Left colon (tissue), 2 donors: ENCODE results near the gene ORMDL3. TPM values are rescaled to one million over a fixed set of nuclear protein-coding genes. Genes with fewer than 3 reads are reported as not detected.
A peak's percentile ranks its signal among the peaks of the same experiment; 100 is the strongest.
"Not testable (repeated sequence)": the region's sequence is repeated elsewhere in the genome, so short reads cannot be mapped to it uniquely, and the experiment has no call there.

Experiments used
- ATAC-seq: fragments of 200-7000 bp; cut with Tn5 transposase; one replicate; pipeline ENCODE4 v1.9.1; 2020; ENCODE audit warnings: mild to moderate bottlenecking, moderate library complexity
- DNase-seq, 2 donors: peaks; one replicate each; pipeline ENCODE4 v3.0.0-alpha.2; 2020
- intact Hi-C, 2 donors: fragments of 100-400 bp; cut with DNase I in 1 of 2; cut with micrococcal nuclease in 1 of 2; formaldehyde crosslinking; loops; one replicate each; pipeline versions ENCODE4 v1.11.2 to v1.14.0; 2022; cut with DNase I, micrococcal nuclease
- total RNA-seq, 2 donors: library from RNA; stranded (reverse); fragmentation: NEBNext Ultra II Directional; extraction: Animal tissue kit (Norgen Biotek cat#: 25700); gene quantifications; one replicate each; pipeline ENCODE4 v1.2.1, GENCODE V29; 2021
- donor health status: DM: no; HTN: no; CAD: no.
- donor health status: DM: yes; HTN: yes; CAD: no.

ORMDL3 gene
- total RNA-seq, 2 donors from 2014 or later = 63.4 to 68.8 TPM

DNA sequence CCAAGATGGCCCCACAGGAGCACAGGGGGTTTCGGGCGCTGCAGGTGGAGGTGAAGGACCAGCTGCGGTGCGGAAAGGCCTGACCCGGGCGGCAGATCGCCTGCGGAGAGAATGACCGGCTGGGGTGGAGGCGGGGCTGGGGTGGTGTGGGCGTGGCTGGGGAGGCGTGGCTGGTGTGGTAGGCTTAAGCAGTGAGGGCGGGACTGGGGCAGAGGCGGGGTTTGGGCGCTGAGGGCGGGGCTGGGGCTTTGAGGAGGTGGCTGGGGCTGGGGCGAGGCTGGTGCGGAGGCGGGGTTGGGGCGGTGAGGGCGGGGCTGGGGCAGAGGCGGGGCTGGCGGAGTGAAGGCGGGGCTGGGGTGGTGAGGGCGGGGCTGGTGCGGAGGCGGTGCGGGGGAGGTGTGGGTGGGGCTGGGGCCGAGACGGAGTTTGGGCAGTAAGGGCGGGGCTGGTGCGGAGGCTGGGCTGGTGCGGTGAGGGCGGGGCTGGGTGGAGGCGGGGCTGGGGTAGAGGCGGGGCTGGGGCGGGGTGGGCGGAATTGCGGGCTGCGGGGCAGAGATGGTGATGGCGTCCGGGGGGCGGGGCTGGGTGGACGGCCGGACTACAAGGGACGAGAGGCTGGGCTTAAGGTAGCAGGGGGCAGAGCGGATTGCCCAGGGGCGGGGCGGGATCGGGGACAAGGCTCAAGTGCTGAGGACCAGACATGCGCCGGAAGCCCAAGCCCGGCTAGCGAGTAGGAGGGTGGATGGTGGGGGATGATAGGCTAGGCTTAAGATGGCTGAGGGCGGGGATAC is 25.5 kb upstream of the ORMDL3 start:
- ATAC-seq (peak; percentile 86), DNase-seq (peak; percentile 99)
- intact Hi-C loops = no loop called here

DNA sequence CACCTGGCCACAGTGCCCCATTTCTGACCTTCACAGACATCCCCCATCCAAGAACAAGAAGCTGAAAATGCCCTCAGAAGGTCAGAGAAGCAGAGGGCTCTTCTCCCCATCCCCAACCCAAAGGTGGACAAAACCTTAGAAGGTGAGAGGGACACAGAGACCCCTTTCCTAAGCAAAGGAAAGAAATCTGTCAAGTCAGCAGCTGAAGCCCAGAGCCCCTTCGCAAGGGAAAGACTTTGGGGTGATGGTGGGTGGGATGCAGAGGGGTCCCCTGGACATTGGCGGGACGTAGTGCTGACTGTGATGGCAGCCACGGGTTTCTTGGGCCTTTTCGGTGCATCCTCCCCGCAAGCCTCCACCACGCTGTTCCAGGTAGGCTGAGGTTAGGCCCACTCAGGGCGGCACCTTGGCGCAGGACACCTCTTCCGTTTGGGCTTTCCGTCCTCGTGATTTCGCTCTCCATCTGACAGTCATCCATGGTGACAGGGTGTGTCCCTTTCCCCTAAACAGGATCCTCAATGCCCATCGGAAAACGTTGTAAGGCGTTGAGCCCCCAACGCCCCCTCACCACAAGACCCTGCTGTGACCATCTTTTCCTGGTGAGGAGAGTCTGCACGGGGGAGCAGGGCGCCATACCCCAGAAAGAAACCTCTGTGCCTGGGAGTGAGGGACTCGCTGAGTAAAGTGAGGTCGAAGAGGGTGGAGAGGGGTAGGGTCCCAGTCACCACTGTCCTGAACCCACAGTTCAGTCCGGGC is 24.7 kb upstream of the ORMDL3 start:
- DNase-seq (peak; percentile 43 to 59), ATAC-seq (peak; percentile 4)
- intact Hi-C loops = no loop called here

DNA sequence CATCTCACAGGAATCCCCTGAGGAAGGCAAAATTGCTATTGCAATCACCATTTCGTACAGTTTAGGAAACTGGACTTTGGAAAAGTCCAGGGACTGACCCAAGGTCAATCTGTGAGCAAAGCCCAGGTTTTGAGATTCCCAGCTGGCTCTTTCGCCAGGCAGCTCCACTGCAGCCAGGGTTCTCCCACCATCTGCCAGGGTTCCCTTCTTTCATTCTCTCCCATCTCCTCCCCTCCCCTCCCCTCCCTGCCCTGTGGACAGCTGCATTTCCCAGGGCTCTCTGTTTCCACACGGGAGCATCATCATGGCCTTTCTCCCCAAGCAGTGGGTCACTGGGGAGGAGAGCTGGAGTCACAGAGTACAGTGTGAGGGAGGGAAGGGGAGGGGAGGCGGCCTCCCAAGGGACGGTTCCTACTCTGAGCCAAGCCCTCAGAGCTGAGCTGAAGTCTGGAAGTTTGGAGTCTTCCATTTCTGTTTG is 23.5 kb upstream of the ORMDL3 start:
- DNase-seq (no peak), ATAC-seq (no peak)
- intact Hi-C loops = no loop called here

DNA sequence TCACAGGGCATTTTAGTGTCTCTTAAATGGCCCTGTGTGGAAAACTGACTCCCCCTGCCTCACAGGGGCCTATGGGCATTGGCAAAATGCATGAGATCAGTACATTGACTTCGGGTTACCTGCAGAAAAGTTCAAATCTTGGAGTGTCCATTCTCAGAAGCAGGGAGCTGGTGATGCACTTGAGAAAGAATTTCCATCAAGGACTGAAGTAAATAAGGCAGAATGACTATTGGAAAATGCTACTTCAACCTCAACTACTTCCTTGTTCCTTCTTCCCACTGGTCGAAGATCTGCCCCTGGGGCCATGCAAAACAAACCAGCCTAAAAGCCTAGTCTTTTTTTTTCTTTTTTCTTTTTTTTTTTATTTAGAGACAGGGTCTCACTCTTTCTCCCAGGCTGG is 21.6 kb upstream of the ORMDL3 start:
- intact Hi-C loops = no loop called here
- DNase-seq (no peak), ATAC-seq (no peak)

DNA sequence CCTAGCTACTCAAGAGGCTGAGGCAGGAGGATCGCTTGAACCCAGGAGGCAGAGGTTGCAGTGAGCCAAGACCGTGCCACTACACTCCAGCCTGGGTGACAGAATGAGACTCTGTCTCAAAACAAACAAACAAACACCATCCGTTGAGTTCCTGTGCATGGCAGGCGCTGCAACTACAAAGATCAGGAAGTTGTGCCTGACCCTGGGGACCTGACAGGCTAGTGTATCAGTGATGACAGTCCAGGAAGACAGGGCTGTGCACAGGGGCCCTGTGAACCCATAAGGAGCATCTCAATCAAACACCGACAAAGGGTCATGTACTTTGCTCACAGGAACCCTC is 21.1 kb upstream of the ORMDL3 start:
- intact Hi-C loops, DNase-seq, ATAC-seq: not testable (repeated sequence)

DNA sequence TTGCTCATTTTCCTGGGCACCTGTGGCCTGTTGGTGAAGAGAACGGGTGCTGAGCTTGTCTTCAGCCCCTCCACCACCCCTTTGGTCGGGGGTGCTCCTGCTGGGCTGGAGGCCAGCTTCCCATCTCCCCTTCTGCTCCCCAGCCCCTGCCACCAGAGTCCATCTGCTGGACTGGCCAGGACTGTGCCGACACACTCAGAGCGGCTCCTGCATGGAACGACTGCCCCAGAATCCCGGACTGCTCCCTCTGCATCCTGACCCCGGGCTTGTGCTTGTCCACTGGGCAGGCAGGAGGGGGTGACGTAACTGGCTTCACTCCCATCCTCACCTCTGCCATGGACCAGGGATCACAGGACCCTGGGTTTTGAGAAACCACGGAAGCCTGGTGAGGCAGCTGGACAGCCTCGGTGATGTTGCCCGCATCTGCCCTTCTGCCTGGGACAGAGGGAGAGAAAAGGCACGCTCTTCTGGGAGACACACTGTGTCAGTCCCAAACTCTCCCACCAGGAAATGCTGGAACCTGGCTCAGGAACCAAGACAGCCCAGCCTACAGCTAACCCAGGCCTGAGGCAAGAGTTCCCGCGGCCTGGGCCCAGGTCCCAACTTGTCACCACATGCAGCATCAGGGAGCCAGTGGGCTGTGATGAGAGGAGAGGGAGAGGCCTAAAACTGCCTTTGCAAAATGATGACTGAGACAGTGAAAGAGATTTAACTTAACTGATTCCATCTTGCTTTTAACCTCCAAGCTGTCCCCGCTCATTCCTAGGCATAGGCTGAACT is 19.3 kb upstream of the ORMDL3 start:
- ATAC-seq = no peak
- intact Hi-C loops = no loop called here
- DNase-seq = no peak

DNA sequence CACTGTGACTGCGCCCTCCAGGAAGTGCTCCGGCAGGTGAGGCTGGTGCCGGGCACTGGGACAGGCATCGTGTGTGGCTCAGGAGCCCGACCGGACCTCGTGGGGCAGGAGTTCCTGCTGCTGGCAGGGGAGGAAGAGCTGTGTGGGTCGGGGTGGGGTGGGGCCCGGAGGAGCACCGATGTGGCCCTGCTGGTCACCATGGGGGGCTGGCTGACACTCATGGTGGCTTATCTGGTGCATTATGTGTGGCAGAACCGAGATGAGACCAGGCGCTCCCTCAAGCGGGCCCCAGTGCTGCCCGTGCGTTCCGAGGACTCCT is 17.0 kb upstream of the ORMDL3 start:
- no peak for ATAC-seq
- intact Hi-C loops = no loop called here
- no peak for DNase-seq

DNA sequence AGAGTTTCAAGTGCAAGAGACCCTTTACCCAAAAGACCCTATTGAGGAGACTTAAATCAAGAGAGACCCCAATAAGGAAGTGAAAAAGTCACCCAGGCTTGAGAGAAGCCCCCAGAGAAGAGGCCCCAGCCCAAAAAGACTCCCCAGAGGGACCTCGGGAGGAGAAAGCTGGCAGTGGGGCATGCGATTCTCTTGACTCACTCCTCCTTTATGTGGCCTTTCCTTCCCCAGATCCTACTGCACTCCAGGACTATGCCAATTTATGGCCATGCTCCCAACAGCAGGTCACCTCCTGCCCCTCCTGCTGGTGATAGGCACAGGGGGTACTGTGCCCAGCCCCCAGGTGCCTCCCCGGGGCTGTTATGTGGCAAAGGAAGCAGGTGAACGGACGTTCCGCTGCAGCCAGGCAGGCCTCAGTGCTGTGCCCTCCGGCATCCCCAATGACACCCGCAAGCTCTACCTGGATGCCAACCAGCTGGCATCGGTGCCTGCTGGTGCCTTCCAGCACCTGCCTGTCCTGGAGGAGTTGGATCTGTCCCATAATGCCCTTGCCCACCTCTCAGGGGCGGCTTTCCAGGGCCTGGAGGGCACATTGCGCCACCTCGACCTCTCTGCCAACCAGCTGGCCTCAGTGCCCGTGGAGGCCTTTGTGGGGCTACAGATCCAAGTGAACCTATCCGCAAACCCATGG is 16.4 kb upstream of the ORMDL3 start:
- intact Hi-C loops = no loop called here
- DNase-seq (no peak), ATAC-seq (no peak)

DNA sequence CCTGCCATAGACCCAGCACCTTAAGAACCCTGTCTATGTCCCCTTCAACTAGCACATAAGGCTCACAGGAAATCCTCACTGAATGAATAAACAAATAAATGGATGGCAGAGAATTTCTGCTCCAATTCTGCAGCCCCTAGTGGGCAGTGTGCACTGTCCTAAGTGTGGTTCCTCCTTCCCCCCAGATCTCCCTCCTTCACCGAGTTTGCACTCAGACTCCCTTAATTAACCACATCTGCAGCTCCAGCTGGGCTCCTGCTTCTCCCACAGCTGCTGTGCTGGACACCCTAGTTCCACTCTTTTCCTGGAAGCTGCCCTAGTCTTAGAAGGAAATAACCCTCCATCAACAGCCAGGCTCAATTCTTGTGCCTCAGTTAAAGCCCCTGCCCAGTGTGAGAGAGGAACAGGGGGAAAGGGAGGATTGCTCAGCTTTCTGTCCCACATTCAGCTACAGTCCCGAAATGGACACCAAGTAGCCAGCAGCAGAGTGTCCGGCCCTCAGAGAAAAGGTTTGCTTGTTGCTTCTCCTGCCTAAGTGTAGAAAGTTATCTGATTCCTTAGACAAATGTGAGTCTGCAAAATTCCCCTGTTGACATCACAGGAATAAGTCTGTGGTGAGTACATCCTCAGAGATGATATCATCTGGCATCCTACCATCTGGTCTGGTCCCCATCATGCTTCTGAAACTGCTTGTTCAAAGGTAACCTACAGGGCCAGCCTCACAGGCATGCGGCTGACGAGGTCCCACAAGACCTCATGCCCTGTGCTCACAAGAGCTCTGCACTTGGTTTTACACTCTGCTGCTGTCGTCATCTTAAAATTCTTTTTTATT is 12.4 kb upstream of the ORMDL3 start:
- ATAC-seq = peak; percentile 31
- intact Hi-C loops = no loop called here
- no peak for DNase-seq

DNA sequence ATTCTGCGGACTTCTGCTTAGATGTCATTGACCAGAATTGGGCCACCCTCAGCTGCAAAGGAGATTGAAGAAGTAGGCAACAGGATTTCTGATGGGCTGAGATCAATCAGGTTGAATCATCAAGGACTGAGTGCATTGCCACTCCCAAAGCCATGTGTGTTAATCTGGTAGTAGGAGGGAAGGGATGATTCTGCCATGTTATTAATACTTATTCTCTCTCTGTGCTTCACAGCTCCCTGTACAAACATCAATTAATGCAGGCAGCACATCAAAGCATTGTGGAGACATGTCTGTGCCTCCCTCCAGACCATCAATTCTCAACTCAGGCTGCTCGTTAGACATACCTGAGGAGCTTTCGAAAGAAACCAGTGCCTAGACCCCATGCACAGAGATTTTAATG is 11.7 kb upstream of the ORMDL3 start:
- ATAC-seq (no peak), DNase-seq (no peak)
- intact Hi-C loops = no loop called here

DNA sequence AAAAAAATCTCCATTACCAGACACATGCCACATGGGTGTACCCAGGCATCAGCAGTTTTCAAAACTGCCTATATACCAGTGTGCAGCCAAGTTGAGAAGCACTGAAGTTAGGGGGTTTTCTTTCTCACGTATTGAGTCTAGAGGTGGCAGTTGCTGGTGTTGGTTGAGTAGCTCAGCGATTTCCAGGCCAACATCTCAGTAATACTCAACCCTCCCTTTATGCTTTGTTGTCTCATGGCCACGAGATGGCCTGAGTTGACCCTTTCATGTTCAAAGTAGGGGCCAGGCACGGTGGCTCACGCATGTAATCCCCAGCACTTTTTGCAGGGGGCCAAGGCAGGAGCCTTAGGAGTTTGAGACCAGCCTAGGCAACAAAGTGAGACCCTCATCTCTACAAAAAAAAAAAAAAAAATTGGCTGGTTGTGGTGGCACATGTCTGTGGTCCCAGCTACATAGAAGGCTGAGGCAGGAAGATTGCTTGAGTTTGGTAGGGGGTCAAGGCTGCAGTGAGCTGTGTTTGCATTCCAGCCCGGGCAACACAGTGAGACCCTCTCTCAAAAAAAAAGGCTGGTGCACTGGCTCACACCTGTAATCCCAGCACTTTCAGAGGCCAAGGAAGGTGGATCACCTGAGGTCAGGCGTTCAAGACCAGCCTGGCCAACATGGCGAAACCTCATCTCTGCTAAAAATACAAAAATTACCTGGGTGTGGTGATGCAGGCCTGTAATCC is 10.9 kb upstream of the ORMDL3 start:
- ATAC-seq (no peak), DNase-seq (no peak)
- intact Hi-C loops = no loop called here

DNA sequence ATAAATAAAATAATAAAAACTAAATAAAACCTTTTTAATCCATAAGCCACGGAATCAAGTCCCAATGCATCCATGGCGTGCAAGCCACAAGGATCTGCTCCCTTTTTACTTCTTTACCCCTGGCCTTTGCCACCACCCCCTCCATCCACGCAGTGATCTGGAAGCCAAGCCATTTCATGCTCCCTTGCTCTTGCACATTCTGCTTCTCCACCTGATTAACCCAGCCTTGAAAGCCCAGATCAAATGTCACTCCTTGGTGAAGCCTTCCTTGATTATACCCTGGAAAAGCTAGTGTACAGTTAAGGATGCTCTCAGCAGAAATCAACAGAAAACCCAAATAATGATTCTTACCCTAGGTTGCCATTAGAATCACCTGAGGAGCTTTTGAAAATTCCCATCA is 10.0 kb upstream of the ORMDL3 start:
- ATAC-seq = no peak
- intact Hi-C loops = no loop called here
- DNase-seq = no peak

DNA sequence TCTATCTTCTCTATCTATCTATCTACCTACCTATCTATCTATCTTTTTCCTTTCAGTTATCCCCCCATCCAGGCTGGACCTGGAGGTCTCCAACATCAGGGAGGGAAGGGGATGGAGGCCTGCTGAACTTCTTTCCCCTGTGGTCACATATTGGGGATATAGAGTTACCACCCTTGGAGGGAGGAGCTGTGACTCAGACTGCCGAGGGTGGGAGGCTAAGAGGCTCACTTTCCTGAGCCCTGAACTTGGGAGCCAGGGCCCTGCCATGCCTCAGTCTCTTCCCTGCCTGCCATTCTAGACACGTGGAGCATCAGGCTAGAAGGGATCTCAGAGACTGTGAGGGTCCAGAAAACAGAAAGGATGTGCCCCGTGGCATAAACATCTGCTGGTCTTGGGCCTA is 8.5 kb upstream of the ORMDL3 start:
- DNase-seq (no peak), ATAC-seq (no peak)
- intact Hi-C loops = no loop called here

DNA sequence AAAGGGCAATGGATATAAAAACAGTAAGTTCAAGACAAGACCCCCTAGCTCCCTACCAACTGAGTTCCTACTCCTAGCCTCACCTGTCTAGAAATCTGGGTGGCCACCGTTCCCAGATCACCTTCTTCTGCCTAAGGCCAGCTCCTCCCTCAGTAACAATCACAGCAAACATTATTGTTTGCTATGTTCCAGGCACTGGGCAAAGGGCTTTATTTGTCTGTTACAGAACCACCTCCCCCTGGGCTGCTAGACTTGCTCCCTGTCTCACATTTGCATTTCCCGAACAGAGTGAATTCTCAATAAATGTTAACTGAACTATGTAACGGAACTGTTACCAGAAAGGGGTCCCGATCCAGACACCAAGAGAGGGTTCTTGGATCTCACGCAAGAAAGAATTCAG is 6.9 kb upstream of the ORMDL3 start:
- ATAC-seq = no peak

DNA sequence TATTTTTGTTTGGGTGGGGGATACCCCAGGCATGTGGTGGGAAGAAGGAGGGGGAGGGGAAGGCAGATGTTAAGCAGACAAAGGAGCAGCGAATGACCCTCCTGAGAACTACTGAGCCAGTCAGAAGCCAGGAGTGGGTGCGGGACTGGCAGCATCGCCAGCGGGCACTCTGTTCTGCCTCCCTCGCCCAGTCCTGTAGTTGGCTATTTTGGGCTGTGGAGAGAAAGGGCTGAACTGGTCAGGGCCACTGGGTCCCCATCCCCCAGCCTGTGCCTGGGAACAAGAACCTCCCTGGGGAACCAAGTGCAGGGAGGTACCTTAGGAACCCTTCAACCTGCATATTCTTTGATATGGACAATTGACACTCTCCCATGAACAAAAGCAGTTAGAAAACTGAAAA is 6.5 kb upstream of the ORMDL3 start:
- DNase-seq (no peak), ATAC-seq (no peak)
- intact Hi-C loops = no loop called here

More for the DNA sequence above, 6.9 kb upstream of the ORMDL3 start:
- intact Hi-C loops = no loop called here
- DNase-seq = no peak

DNA sequence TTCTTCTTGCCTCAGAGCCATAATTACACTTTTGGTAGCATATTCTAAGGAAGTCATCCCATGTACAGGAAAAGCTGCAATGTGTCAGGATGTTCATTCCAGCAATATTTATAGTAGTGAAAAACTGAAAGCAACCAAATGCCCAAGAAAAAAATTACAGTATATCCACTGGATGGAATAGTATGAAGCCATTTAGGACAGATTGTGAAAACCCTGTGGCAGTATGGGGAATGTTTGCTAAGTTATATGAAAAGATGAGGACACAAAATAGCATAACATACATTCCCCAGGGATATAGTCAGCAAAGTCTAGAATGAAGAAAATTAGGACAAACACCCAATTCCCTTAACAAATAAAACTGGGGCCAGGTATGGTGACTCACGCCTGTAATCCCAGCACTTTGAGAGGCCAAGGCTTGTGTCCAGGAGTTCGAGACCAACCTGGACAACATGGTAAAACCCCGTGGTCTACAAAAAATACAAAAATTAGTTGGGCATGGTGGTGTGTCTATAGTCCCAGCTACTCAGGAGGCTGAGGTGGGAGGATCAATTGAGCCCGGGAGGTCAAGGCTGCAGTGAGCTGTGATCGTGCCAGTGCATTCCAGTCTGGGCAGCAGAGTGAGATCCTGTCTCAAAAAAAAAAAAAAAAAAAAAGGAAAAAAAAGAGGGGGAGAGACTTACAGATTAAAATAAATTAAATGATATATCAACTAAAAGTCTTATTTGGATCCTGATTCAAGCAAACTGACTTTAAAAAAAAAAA is 2.4 kb upstream of the ORMDL3 start:
- ATAC-seq (no peak), DNase-seq (no peak)
- intact Hi-C loops = no loop called here
